Astrocyte (in vitro differentiated cells and primary cell): ENCODE measurements around the gene CD55.

Source experiments
- EZH2 ChIP-seq: IDR thresholded peaks from 2 replicates; pipeline ENCODE4 v1.6.1; 2012; ENCODE audit warnings: mild to moderate bottlenecking, low read length, inconsistent platforms; ENCODE audit not compliant: insufficient read depth
- TF ChIP-seq, protein P1 (sequence below): IDR thresholded peaks from 2 replicates; pipeline ENCODE4 v1.5.1; 2011; ENCODE audit warnings: low read depth, mild to moderate bottlenecking, inconsistent platforms, low read length, moderate library complexity; ENCODE audit not compliant: insufficient read depth

DNA sequence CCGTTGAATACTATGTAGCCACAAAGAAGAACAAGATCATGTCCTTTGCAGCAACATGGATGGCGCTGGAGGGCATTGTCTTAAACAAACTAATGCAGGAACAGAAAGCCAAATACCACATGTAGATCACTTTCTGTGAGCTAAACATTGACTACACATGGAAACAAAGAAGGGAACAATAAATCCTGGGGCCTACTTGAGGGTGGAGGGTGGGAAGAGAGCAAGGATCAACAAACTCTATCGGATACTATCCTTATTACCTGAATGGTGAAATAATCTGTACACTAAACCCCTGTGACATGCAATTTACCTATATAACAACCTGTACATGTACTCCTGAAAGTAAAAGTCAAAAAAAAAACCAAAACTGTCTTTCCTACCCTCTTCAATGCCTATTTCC lies 40.8 kb upstream of the CD55 start:
- TF ChIP-seq, protein P1, sequence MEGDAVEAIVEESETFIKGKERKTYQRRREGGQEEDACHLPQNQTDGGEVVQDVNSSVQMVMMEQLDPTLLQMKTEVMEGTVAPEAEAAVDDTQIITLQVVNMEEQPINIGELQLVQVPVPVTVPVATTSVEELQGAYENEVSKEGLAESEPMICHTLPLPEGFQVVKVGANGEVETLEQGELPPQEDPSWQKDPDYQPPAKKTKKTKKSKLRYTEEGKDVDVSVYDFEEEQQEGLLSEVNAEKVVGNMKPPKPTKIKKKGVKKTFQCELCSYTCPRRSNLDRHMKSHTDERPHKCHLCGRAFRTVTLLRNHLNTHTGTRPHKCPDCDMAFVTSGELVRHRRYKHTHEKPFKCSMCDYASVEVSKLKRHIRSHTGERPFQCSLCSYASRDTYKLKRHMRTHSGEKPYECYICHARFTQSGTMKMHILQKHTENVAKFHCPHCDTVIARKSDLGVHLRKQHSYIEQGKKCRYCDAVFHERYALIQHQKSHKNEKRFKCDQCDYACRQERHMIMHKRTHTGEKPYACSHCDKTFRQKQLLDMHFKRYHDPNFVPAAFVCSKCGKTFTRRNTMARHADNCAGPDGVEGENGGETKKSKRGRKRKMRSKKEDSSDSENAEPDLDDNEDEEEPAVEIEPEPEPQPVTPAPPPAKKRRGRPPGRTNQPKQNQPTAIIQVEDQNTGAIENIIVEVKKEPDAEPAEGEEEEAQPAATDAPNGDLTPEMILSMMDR = no peak
- TF ChIP-seq EZH2 = no peak
